Epithelial cell of proximal tubule (primary cell): ENCODE measurements around the gene PALM3. TPM values are rescaled to one million over a fixed set of nuclear protein-coding genes. Genes with fewer than 3 reads are reported as not detected.
A peak's percentile ranks its signal among the peaks of the same experiment; 100 is the strongest.

Source experiments
- DNase-seq: peaks from one replicate; pipeline ENCODE4 v3.0.0-alpha.2; 2011; ENCODE audit warnings: low read depth
- H3K4me3 ChIP-seq: 2 replicates; pipeline ENCODE4 v1.5.1; 2011; ENCODE audit warnings: low read depth, mild to moderate bottlenecking, low read length
- CTCF ChIP-seq: conservative IDR thresholded peaks from 2 replicates; pipeline ENCODE4 v1.5.1; 2012; ENCODE audit warnings: low read depth, mild to moderate bottlenecking, low read length
- total RNA-seq: library from RNA; depleted of rRNA; stranded (reverse); fragments of >200 nt; gene quantifications from 2 replicates; pipeline ENCODE4 v1.2.3, GENCODE V29; 2015

The PALM3 gene
- total RNA-seq, 1 donor from 2014 or later, result 0.17 TPM

- DNase-seq, result no peak
- TF ChIP-seq CTCF, result no peak
- H3K4me3 ChIP-seq, result no peak overlapping the region
Observed at GRCh38 chr19:14070268-14071050, 8.6 kb upstream of the PALM3 start.

DNA sequence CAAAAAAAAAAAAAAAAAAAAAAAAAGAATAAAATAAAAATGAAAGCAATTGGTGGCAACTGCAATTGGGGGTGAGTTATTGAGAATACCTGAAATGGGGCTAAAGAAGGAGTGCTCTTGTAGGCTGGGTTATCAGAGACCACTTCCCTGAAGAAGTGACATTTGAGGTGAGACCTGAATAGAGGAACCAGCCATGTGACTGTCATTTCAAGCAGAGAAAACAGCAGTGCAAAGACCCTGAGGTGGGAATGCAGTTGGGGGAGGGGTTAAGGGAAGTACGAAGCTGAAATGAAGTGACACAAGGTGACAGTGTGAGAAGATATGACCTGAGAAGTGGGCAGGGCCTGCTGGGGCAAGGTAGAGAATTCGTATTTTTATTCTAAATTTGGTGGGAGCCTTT, 4.3 kb upstream of the PALM3 start:
- H3K4me3 ChIP-seq, result no peak overlapping the region
- TF ChIP-seq CTCF, result no peak
- DNase-seq, result no peak

DNA sequence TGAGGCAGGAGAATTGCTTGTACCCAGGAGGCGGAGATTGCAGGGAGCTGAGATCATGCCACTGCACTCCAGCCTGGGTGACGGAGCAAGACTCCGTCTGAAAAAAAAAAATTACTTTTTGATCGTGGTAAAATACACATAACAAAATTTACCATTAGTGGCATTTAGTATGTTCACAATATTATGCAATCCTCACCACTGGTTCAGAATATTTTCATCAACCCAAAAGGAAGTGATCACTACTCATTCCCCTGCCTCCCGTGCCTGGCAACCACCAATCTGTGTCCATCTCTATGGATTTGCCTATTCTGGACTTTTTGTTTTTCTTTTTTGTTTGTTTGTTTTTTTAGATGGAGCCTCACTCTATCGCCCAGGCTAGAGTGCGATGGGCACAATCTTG, 1.2 kb upstream of the PALM3 start:
- no peak overlapping the region for H3K4me3 ChIP-seq
- DNase-seq, result no peak
- TF ChIP-seq CTCF, result no peak

DNA sequence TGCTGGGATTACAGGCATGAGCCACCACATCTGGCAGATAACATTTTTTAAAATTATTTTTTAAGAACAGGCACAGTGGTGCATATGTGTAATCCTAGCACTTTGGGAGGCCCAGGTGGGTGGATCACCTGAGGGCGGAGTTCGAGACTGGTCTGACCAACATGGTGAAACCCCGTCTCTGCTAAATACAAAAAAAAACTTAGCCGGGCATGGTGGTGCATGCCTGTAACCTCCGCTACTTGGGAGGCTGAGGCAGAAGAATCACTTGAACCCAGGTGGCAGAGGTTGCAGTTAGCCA, 631 bp upstream of the PALM3 start:
- TF ChIP-seq CTCF, result no peak
- no peak overlapping the region for H3K4me3 ChIP-seq
- no peak for DNase-seq

- peak overlapping the region; percentile 55 for H3K4me3 ChIP-seq
- no peak for TF ChIP-seq CTCF
Observed at GRCh38 chr19:14061081-14061749, 661 bp downstream of the PALM3 start.

DNA sequence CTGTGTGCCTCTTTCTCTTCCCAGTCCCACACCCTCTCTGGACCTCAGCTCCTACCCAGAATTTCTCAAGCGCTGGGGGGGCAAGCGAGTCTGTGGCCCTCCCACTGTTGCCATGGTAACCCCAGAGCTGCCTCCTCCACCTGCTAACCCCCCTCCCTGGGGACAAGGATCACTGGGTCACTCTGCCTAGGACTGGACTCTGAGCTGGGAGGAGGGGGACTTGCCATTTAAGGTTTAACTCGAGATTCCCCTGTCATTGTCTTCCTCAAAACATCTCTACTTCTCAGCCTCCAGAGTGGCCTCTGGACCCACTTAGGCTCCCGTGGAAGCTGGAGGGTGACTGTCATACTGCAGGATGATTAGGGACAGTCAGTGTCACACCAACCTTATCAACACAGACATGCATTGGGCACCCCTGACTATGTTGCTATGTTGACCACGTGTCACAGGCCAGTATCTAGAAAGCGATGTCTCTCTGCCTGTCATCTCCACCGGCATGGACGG, 2.2 kb downstream of the PALM3 start:
- TF ChIP-seq CTCF, result no peak
- no peak overlapping the region for H3K4me3 ChIP-seq
- no peak for DNase-seq

More at GRCh38 chr19:14061081-14061749, 661 bp downstream of the PALM3 start:
- DNase-seq, result no peak
